DND-41 (cell line): ENCODE results near the gene RHD.
"Not testable (repeated sequence)": the region's sequence is repeated elsewhere in the genome, so short reads cannot be mapped to it uniquely, and the experiment has no call there.

Experiments
- ATAC-seq: fragments of 200-7000 bp; cut with Tn5 transposase; 3 replicates; pipeline ENCODE4 v1.9.1; 2021; ENCODE audit warnings: low read depth; ENCODE audit not compliant: insufficient read depth
- DNase-seq: peaks from one replicate; pipeline ENCODE4 v3.0.0-alpha.2; 2020
- H2AFZ ChIP-seq: 2 replicates; pipeline ENCODE4 v1.6.0; 2012; ENCODE audit warnings: low read depth, low read length
- H3K27ac ChIP-seq: 2 replicates; pipeline ENCODE4 v1.5.1; 2012; ENCODE audit warnings: low read length, inconsistent platforms
- H3K27me3 ChIP-seq: fragments of 200-600 bp; sonication (generic); 2 replicates; pipeline ENCODE4 v1.6.0; 2012; ENCODE audit warnings: low read length, mild to moderate bottlenecking, inconsistent platforms; ENCODE audit not compliant: insufficient read depth, poor library complexity
- H3K36me3 ChIP-seq: 2 replicates; pipeline ENCODE4 v1.5.1; 2012; ENCODE audit warnings: low read length, inconsistent platforms; ENCODE audit not compliant: insufficient read depth
- H3K4me1 ChIP-seq: 2 replicates; pipeline ENCODE4 v1.5.1; 2012; ENCODE audit warnings: mild to moderate bottlenecking, low read length; ENCODE audit not compliant: insufficient read depth
- H3K4me2 ChIP-seq: 2 replicates; pipeline ENCODE4 v1.6.0; 2012; ENCODE audit warnings: mild to moderate bottlenecking, moderate library complexity, low read length, inconsistent platforms; ENCODE audit not compliant: insufficient read depth
- H3K4me3 ChIP-seq, 2 experiments: fragments of 200-600 bp in 1 of 2; shearing (Covaris generic) in 1 of 2; 2 replicates each; pipeline ENCODE4 v1.5.1; 2012 to 2016; ENCODE audit warnings: inconsistent platforms in 2 of 2, low read length in 2 of 2, mild to moderate bottlenecking in 2 of 2, low read depth in 1 of 2, moderate library complexity in 1 of 2
- H3K79me2 ChIP-seq: 2 replicates; pipeline ENCODE4 v1.6.0; 2012; ENCODE audit warnings: low read length, inconsistent platforms; ENCODE audit not compliant: insufficient read depth
- H3K9ac ChIP-seq: 2 replicates; pipeline ENCODE4 v1.6.0; 2012; ENCODE audit warnings: low read depth, mild to moderate bottlenecking, inconsistent platforms, low read length, moderate library complexity
- H3K9me3 ChIP-seq: 2 replicates; pipeline ENCODE4 v1.5.1; 2012; ENCODE audit warnings: low read length, moderate library complexity, mild to moderate bottlenecking, inconsistent platforms; ENCODE audit not compliant: insufficient read depth, severe bottlenecking
- H4K20me1 ChIP-seq: 2 replicates; pipeline ENCODE4 v1.6.0; 2012; ENCODE audit warnings: low read length; ENCODE audit not compliant: insufficient read depth
- CTCF ChIP-seq: IDR thresholded peaks from 2 replicates; pipeline ENCODE4 v1.5.1; 2012; ENCODE audit warnings: borderline replicate concordance, low read length, moderate library complexity, mild to moderate bottlenecking; ENCODE audit not compliant: poor library complexity, severe bottlenecking; ENCODE audit errors: extremely low read depth

RHD gene

GRCh38 chr1:25266554-25267287 lies 5.6 kb upstream of the RHD start:
- Histone ChIP-seq H3K27ac (peak overlapping the region; percentile 67), H3K9ac (peak overlapping the region; percentile 57), H2AFZ (peak overlapping the region; percentile 64; the same call in 1 of the 2 replicates), H3K4me3 (peak overlapping the region; percentile 30 to 64; a peak in 3 of 4 replicates), H3K4me2 (peak overlapping the region; percentile 83)
- not testable (repeated sequence) for H4K20me1 ChIP-seq, H3K36me3 ChIP-seq, H3K9me3 ChIP-seq, H3K79me2 ChIP-seq, H3K4me1 ChIP-seq, H3K27me3 ChIP-seq
- peak; percentile 22 for DNase-seq
- peak; percentile 43 for ATAC-seq
- peak; percentile 8 for TF ChIP-seq CTCF

- not testable (repeated sequence) for H3K79me2 ChIP-seq, H4K20me1 ChIP-seq, H3K27me3 ChIP-seq, H3K4me1 ChIP-seq, H3K9me3 ChIP-seq, H3K36me3 ChIP-seq
- Histone ChIP-seq H3K9ac (peak overlapping the region; percentile 44), H3K4me2 (peak overlapping the region; percentile 62), H3K27ac (peak overlapping the region; percentile 67), H2AFZ (peak overlapping the region; percentile 79), H3K4me3 (peak overlapping the region in 1 of 2 experiments; percentile 57; a peak in 3 of 4 replicates)
- ATAC-seq (peak; percentile 75), DNase-seq (peak; percentile 83)
These were observed 4.8 kb upstream of the RHD start for GRCh38 chr1:25267288-25268142.

- ATAC-seq: not testable (repeated sequence)
- H2AFZ ChIP-seq: peak overlapping the region; percentile 79
These were observed 4.1 kb upstream of the RHD start for GRCh38 chr1:25268143-25268760.

GRCh38 chr1:25275648-25276047 lies 3.3 kb downstream of the RHD start:
- H3K79me2 ChIP-seq, DNase-seq, H3K4me2 ChIP-seq, H3K36me3 ChIP-seq, H2AFZ ChIP-seq, H3K9me3 ChIP-seq, H3K9ac ChIP-seq, H4K20me1 ChIP-seq, H3K4me3 ChIP-seq, H3K27ac ChIP-seq, ATAC-seq, H3K27me3 ChIP-seq, H3K4me1 ChIP-seq: not testable (repeated sequence)

More at GRCh38 chr1:25268143-25268760, 4.1 kb upstream of the RHD start:
- H4K20me1 ChIP-seq, H3K36me3 ChIP-seq, H3K9me3 ChIP-seq, H3K79me2 ChIP-seq, H3K27me3 ChIP-seq, DNase-seq, H3K4me1 ChIP-seq: not testable (repeated sequence)
- peak overlapping the region in 1 of 2 experiments; percentile 54; a peak in 2 of 4 replicates for H3K4me3 ChIP-seq
- H3K4me2 ChIP-seq: peak overlapping the region; percentile 62
- H3K9ac ChIP-seq: peak overlapping the region; percentile 44
- peak overlapping the region; percentile 67 for H3K27ac ChIP-seq

GRCh38 chr1:25277295-25277694 lies 5.0 kb downstream of the RHD start:
- DNase-seq, H3K27ac ChIP-seq, H3K4me1 ChIP-seq, H3K27me3 ChIP-seq, H4K20me1 ChIP-seq, H3K9ac ChIP-seq, H2AFZ ChIP-seq, H3K4me2 ChIP-seq, H3K79me2 ChIP-seq, ATAC-seq, H3K36me3 ChIP-seq, H3K4me3 ChIP-seq, H3K9me3 ChIP-seq: not testable (repeated sequence)

- H3K27me3 ChIP-seq, ATAC-seq, H3K4me3 ChIP-seq, H3K4me2 ChIP-seq, H3K4me1 ChIP-seq, H3K36me3 ChIP-seq, H3K9ac ChIP-seq, H3K9me3 ChIP-seq, H4K20me1 ChIP-seq, DNase-seq, H2AFZ ChIP-seq, H3K79me2 ChIP-seq, H3K27ac ChIP-seq: not testable (repeated sequence)
These were observed 6.0 kb downstream of the RHD start for GRCh38 chr1:25278358-25278757.

- not testable (repeated sequence) for ATAC-seq, H4K20me1 ChIP-seq, H3K4me3 ChIP-seq, H3K27ac ChIP-seq, DNase-seq, H3K27me3 ChIP-seq, H2AFZ ChIP-seq, H3K9me3 ChIP-seq, H3K9ac ChIP-seq, H3K79me2 ChIP-seq, H3K4me2 ChIP-seq, H3K4me1 ChIP-seq, H3K36me3 ChIP-seq
These were observed 6.5 kb downstream of the RHD start for GRCh38 chr1:25278790-25279189.
